ENCODE results near the gene PPP1R27.
A peak's percentile ranks its signal among the peaks of the same experiment; 100 is the strongest.

PPP1R27 gene

GRCh38 chr17:81860756-81861568 is 26.1 kb upstream of the PPP1R27 start:
- peak; percentile 99 for DNase-seq (ENCODE audit: low spot score)

GRCh38 chr17:81859906-81860755 is 25.3 kb upstream of the PPP1R27 start, which contains the start of gene P4HB:
P4HB (minus strand) TSS chr17:81860535; CDS start chr17:81860471, 64 bp downstream.
- DNase-seq (ENCODE audit: low spot score), result no peak

- DNase-seq (ENCODE audit: low spot score), result no peak
Measured at GRCh38 chr17:81858967-81859905, 24.4 kb upstream of the PPP1R27 start.

GRCh38 chr17:81858170-81858966 is 23.5 kb upstream of the PPP1R27 start:
- DNase-seq (ENCODE audit: low spot score), result no peak

GRCh38 chr17:81854974-81855774 is 20.3 kb upstream of the PPP1R27 start:
- no peak for DNase-seq (ENCODE audit: low spot score)

- no peak for DNase-seq (ENCODE audit: low spot score)
Measured at GRCh38 chr17:81852237-81852636, 17.4 kb upstream of the PPP1R27 start.

GRCh38 chr17:81851423-81851822 is 16.6 kb upstream of the PPP1R27 start:
- no peak for DNase-seq (ENCODE audit: low spot score)

GRCh38 chr17:81849457-81849856 is 14.6 kb upstream of the PPP1R27 start:
- DNase-seq (ENCODE audit: low spot score), result no peak

- no peak for DNase-seq (ENCODE audit: low spot score)
Measured at GRCh38 chr17:81846743-81847689, 12.2 kb upstream of the PPP1R27 start.

GRCh38 chr17:81845881-81846742 is 11.3 kb upstream of the PPP1R27 start:
- DNase-seq (ENCODE audit: low spot score), result no peak

GRCh38 chr17:81845361-81845760 is 10.5 kb upstream of the PPP1R27 start:
- no peak for DNase-seq (ENCODE audit: low spot score)

- no peak for DNase-seq (ENCODE audit: low spot score)
Measured at GRCh38 chr17:81844887-81845286, 10.0 kb upstream of the PPP1R27 start.

- no peak for DNase-seq (ENCODE audit: low spot score)
Measured at GRCh38 chr17:81844327-81844851, 9.5 kb upstream of the PPP1R27 start.

- DNase-seq (ENCODE audit: low spot score), result no peak
Measured at GRCh38 chr17:81843713-81844326, 9.0 kb upstream of the PPP1R27 start.

- DNase-seq (ENCODE audit: low spot score), result no peak
Measured at GRCh38 chr17:81842725-81843504, 8.1 kb upstream of the PPP1R27 start.

- no peak for DNase-seq (ENCODE audit: low spot score)
Measured at GRCh38 chr17:81842378-81842724, 7.5 kb upstream of the PPP1R27 start.

- no peak for DNase-seq (ENCODE audit: low spot score)
Measured at GRCh38 chr17:81841866-81842265, 7.0 kb upstream of the PPP1R27 start.
